SH-SY5Y (cell line): ENCODE results near the gene ARHGEF37.

Source experiments
- GATA2 ChIP-seq: IDR thresholded peaks from 2 replicates; pipeline ENCODE4 v1.6.1; 2011; ENCODE audit warnings: mild to moderate bottlenecking, low read depth, low read length
- GATA3 ChIP-seq: IDR thresholded peaks from 2 replicates; pipeline ENCODE4 v1.6.1; 2011; ENCODE audit warnings: low read depth, mild to moderate bottlenecking, low read length, moderate library complexity

GRCh38 chr5:149559706-149560105 is 21.6 kb upstream of the ARHGEF37 start:
- no peak for TF ChIP-seq GATA3
- TF ChIP-seq GATA2 = no peak
